Activated gamma-delta T cell (primary cell): Measurements from ENCODE around the gene RIC1.
"Not testable (repeated sequence)": the region's sequence is repeated elsewhere in the genome, so short reads cannot be mapped to it uniquely, and the experiment has no call there.

ENCODE experiments used
- DNase-seq: peaks from one replicate; lab custom pipeline; 2025; lab: John Stamatoyannopoulos, UW
- total RNA-seq, 2 donors: gene quantifications; one replicate each; lab custom pipeline; 2026; lab: John Stamatoyannopoulos, UW

The RIC1 gene
- 95.2 to 96.8 reads per million in 2 donors for total RNA-seq

GRCh38 chr9:5628530-5629311 lies at the start of gene RIC1:
Gene RIC1 (plus strand): TSS chr9:5629107. CDS start chr9:5629310, 203 bp downstream.
- DNase-seq = peak; percentile 86

GRCh38 chr9:5579881-5580280 lies 49.0 kb upstream of the RIC1 start:
- DNase-seq = no peak

GRCh38 chr9:5580650-5581049 lies 48.3 kb upstream of the RIC1 start:
- no peak for DNase-seq

- not testable (repeated sequence) for DNase-seq
Measured at GRCh38 chr9:5581706-5582105, 47.2 kb upstream of the RIC1 start.

- DNase-seq = no peak
Measured at GRCh38 chr9:5582835-5583195, 46.1 kb upstream of the RIC1 start.

- no peak for DNase-seq
Measured at GRCh38 chr9:5586391-5586802, 42.5 kb upstream of the RIC1 start.

GRCh38 chr9:5587024-5587423 lies 41.9 kb upstream of the RIC1 start:
- DNase-seq = no peak

GRCh38 chr9:5592231-5592630 lies 36.7 kb upstream of the RIC1 start:
- DNase-seq = no peak

- no peak for DNase-seq
Measured at GRCh38 chr9:5592904-5593303, 36.0 kb upstream of the RIC1 start.

- no peak for DNase-seq
Measured at GRCh38 chr9:5593904-5594303, 35.0 kb upstream of the RIC1 start.

GRCh38 chr9:5596173-5596572 lies 32.7 kb upstream of the RIC1 start:
- no peak for DNase-seq

GRCh38 chr9:5608298-5609225 lies 20.3 kb upstream of the RIC1 start:
- DNase-seq = no peak

- DNase-seq = no peak
Measured at GRCh38 chr9:5609226-5609596, 19.7 kb upstream of the RIC1 start.

GRCh38 chr9:5610491-5610890 lies 18.4 kb upstream of the RIC1 start:
- no peak for DNase-seq

- no peak for DNase-seq
Measured at GRCh38 chr9:5611321-5612184, 17.4 kb upstream of the RIC1 start.

GRCh38 chr9:5612185-5612530 lies 16.7 kb upstream of the RIC1 start:
- DNase-seq = no peak

- DNase-seq = no peak
Measured at GRCh38 chr9:5614192-5614591, 14.7 kb upstream of the RIC1 start.

GRCh38 chr9:5614985-5615384 lies 13.9 kb upstream of the RIC1 start:
- DNase-seq = no peak

GRCh38 chr9:5617749-5618148 lies 11.2 kb upstream of the RIC1 start:
- DNase-seq = no peak

GRCh38 chr9:5620494-5620893 lies 8.4 kb upstream of the RIC1 start:
- no peak for DNase-seq

- no peak for DNase-seq
Measured at GRCh38 chr9:5621327-5621726, 7.6 kb upstream of the RIC1 start.

GRCh38 chr9:5622016-5622415 lies 6.9 kb upstream of the RIC1 start:
- DNase-seq = no peak
